NT2/D1 (cell line): ENCODE results near the gene STK24.

Experiments used
- SUZ12 ChIP-seq: IDR thresholded peaks from 2 replicates; pipeline ENCODE4 v1.6.1; 2011; ENCODE audit not compliant: insufficient read length, insufficient read depth; ENCODE audit errors: extremely low read depth
- YY1 ChIP-seq: IDR thresholded peaks from 2 replicates; pipeline ENCODE4 v1.6.1; 2011; ENCODE audit not compliant: insufficient read length, insufficient read depth
- ZNF274 ChIP-seq: IDR thresholded peaks from 2 replicates; pipeline ENCODE4 v1.6.1; 2011; ENCODE audit warnings: mild to moderate bottlenecking, low read depth, low read length

- TF ChIP-seq YY1 = no peak
- no peak for TF ChIP-seq SUZ12
- no peak for TF ChIP-seq ZNF274
Observed at GRCh38 chr13:98540476-98540875, 36.4 kb downstream of the STK24 start.
